HG03378 (cell line): Measurements from ENCODE around the gene COLEC11.
"Not testable (repeated sequence)": the region's sequence is repeated elsewhere in the genome, so short reads cannot be mapped to it uniquely, and the experiment has no call there.

Experiments
- ATAC-seq: cut with Tn5 transposase; IDR thresholded peaks from one replicate; pipeline ENCODE4 v1.9.1; 2021; ENCODE audit warnings: mild to moderate bottlenecking, moderate library complexity; ENCODE audit not compliant: unreplicated experiment

The COLEC11 gene

GRCh38 chr2:3651691-3652648 lies 57.1 kb downstream of the COLEC11 start:
- peak; percentile 84 for ATAC-seq

- no peak for ATAC-seq
Observed at GRCh38 chr2:3652896-3653625, 58.1 kb downstream of the COLEC11 start.

DNA sequence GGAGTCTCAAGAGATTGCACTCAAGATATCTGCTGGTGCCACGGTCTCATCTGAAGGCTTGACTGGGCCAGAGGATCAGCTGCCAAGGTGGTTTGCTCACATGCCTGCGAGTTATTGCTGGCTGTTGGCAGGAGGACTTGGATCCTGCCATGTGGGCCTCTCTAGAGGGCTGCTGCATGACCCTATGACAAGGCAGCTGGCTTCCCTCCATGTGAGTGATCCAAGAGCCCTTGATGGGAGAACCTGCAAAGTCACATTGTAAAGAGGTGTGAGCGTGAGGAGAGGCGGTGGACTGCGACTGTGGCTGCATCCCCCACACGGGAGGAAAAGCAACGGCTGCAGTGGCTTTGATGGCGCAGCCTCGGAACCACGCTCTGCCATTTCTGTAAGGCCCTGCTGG lies 59.1 kb downstream of the COLEC11 start:
- no peak for ATAC-seq

GRCh38 chr2:3654531-3655225 lies 59.8 kb downstream of the COLEC11 start:
- ATAC-seq: no peak

DNA sequence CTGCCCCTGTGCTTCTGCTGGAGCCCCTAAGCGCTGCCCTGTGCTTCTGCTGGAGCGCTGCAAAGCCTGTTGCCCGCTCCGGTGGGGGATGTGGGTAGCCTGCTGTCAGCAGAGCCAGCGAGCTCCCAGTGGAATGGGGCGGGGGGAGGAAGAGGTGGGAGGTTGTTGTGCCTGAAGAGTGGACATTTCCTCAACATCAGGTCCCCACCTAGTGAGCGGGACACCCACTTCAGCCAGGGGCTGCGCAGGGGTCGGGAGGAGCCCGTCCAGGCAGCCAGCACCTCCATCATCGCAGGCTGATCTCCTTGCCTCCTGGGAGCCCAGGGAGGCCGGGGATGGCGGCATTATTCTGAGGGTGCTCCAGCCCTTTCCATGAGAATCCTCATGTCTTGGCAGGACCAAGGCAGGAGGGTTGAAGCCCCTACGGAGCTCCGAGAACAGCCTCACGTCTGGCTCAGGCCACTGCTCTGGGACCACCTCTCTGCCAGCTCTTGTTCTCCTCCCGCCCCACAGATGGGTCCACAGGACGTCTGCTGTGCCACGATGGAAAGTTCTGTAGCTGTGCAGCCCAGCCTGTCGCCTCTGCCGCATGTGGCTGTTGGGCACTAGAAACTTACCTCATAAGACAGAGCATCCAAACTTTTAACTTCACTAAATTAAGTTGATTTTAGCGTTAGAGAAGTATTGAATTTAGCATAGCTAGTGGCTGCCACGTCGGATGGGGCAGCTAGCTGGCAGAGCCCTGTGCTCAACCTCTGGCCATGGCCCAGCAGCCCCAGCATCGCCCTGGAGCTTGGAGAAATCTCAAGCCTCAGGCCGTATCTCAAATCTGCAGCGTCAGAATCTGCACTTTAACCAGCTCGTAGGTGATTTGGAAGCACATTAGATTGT lies 61.2 kb downstream of the COLEC11 start:
- no peak for ATAC-seq

DNA sequence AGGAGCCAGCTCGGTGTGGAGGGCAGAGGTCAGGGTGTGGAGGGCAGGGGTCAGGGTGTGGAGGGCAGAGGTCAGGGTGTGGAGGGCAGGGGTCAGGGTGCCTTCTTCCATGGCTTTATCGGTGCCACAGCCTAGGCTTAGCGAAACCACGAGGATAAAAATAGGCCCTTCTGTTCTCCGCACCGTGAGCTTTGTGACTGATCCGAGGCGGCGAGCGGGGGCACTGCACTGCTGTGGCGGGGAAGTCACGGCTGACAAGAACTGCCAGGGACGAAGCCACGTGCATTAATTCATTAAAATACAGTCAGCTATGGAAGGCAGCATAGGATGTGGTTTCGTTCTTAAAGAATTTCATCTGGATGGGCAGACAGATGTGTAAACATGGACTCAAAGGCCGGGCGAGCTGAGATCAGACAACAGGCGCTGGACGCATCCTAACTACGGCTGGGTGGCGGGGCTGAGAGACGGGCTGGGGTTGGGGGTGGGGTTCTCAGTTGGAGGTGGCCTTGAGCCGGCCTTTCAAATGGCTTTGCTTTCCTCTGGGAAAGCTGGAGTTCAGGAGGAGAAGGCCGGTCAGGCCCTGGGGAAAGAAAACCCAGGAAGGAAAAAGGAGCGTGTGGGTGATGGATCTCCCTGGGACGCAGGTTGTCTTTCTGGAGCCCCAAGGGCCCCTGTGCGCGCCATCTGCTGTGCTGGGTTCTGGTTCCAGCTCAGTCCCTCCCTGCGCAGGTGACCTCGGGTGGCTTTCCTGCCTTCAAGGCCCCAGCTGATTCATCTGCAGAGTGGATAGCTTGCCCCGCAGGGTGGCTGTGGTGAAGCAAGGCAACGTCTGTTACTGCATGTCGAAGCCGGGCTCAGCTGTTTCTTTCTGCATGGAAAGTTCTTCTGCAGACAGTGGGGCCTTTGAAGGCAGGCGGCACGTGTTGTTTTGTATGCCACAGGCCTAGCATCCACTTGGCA lies 62.1 kb downstream of the COLEC11 start:
- ATAC-seq: no peak

- no peak for ATAC-seq
Observed at GRCh38 chr2:3657881-3658280, 63.0 kb downstream of the COLEC11 start, which contains the start of gene ALLC. ALLC (plus strand) TSS chr2:3658200; CDS start chr2:3671158, 12,958 bp downstream.

DNA sequence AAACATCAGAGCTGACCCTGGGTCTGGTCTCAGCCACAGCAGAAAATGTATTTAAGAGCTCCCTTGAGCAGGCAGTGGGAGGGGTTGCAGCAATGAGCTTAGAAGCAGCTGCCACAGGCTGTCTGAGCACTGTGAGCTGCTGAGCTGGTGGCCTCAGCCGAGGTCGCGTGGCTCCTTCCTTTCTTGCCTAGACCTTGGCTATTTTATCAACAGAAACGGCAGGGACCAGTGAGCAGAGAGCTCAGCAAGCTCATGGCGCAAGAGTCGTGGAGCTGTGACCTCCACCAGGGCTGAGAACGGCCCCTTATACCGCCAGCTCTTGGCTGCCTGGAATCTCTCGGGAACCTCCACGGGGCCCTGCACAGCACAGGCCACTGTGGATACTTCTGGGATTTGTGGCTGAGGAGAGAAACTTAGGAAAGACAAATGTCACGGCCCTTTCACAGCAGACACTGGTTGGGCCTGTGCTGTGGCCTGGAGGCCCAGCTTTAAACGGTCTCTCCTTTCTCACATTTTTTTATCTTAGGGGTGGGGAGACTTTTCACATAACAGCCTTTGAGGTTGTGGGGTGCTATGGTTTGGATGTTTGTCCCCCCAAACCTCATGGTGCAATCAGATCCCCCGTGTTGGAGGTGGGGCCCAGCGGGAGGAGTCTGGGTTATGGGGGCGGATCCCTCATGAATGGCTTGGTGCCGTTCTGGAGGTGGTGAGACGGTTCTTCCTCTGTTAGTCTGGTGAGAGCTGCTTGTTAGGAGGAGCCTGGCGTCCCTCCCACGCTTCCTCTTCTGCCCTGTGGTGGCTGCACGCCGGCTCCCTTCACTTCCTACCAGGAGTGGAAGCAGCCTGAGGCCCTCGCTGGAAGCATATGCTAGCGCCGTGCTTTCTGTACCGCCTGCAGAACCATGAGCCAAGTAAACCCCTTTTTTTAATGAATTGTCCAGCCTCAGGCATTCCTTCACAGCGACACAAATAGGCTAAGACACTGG lies 64.8 kb downstream of the COLEC11 start:
- no peak for ATAC-seq

DNA sequence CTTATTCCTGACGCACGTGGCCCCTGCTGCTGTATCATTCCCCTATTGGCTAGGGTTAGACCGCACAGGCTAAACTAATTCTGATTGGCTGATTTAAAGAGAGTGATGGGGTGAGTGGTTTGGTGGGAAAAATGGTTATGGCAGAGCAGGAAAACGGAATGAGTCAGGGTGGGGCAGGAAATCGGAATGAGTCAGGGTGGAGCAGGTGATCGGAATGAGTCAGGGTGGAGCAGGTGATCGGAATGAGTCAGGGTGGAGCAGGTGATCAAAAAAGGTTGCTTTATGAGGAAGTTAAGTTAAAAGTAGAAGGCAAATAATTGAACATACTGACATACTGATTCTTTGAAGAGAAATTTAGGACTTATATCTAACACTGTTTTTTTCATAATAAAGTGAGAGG lies 65.7 kb downstream of the COLEC11 start:
- not testable (repeated sequence) for ATAC-seq

GRCh38 chr2:3661149-3661660 lies 66.3 kb downstream of the COLEC11 start:
- no peak for ATAC-seq

- no peak for ATAC-seq
Observed at GRCh38 chr2:3662239-3662638, 67.3 kb downstream of the COLEC11 start.

DNA sequence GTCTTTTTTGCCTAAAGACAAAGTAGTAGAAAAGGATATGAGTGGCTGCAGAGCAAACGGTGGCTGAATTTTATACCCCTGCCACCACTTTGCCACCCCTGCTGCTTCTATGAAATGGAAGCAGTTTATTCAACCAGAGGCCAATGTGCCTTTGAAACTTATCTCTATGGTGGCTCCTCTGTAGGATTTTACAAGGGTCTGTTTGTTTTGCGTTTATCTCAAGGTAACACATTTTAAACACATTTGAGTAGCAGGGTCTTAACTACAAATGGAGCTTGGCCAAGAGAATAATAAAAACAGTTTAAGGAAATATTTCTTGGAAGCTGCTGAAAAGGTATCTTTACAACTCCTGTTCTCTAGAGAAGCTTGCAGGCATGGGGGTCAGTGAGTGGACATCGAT lies 69.2 kb downstream of the COLEC11 start:
- ATAC-seq: no peak

- ATAC-seq: no peak
Observed at GRCh38 chr2:3664925-3665324, 70.0 kb downstream of the COLEC11 start.

GRCh38 chr2:3665886-3666612 lies 71.1 kb downstream of the COLEC11 start:
- ATAC-seq: no peak

- no peak for ATAC-seq
Observed at GRCh38 chr2:3666613-3666975, 71.7 kb downstream of the COLEC11 start.

DNA sequence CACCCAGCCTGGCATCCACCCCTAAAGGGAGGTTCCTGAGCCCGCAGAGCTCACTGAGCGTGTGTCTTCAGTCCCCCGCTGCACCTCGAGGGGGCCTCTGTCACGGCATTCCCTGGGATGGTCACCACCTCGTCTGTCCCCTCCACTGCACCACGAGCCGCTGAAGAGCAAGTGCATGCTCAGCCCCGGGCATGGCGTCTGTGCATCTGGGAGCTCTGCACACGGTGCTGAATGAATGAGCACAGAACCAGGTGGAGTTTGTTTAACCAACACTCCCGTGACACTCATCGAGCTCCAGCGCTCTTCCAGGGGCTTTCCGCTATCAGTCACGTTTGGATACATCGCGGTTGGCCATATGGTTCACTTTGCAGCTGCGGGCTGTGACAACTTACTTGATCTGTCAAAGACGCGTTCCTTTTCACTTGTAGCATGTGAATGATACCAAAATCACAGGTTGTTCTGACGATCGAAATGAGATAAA lies 72.3 kb downstream of the COLEC11 start:
- ATAC-seq: no peak

DNA sequence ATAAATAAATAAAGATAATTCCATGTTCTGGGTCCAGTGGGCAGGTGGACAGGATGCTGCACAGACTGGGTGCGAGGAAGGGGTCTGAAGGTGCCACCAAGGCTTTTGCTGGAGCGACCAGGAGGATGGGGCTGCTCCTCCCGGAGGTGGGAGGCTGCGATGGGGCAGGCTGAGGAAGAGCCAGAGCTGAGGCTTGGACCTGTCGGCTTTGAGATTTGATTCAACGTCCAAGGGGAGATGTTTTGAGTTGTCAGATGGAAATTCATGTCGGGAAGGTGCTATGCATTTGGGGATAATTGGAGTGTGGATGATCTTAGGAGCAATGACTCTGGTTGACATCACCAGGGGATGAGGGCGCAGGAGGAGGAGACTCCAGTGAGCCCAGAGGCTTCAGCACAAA lies 74.7 kb downstream of the COLEC11 start:
- no peak for ATAC-seq
